ENCODE results near the gene CCDC83. TPM values are rescaled to one million over a fixed set of nuclear protein-coding genes. Genes with fewer than 3 reads are reported as not detected.

CCDC83 gene
- polyA plus RNA-seq, 1 of the 3 experiments (the other 2 are of a cell fraction) = not detected

GRCh38 chr11:85845124-85845631 lies 10.0 kb upstream of the CCDC83 start:
- H3K4me2 ChIP-seq = 0 out of 2 replicates have a peak overlapping the region, but pooled peaks have one; percentile 2

More at GRCh38 chr11:85845124-85845631, 10.0 kb upstream of the CCDC83 start:
- 100% methylated on average over 1 of the region's 1 CpG for WGBS (ENCODE audit: low lambda C conversion rate)
- Histone ChIP-seq H3K9me3 (no peaks in the 10 kb centered on the region), H3K36me3 (replicated peaks in 1 of 2; ENCODE audit: control insufficient read depth in 1 of 2, insufficient read depth in 2 of 2, low read length in 1 of 2) (no peaks in the 10 kb centered on the region), H3K27ac (ENCODE audit: low read depth in 2 of 2, low read length in 1 of 2) (peak overlapping the region in 1 of 2 experiments; percentile 9; a peak in 2 of 4 replicates), H2AFZ (ENCODE audit: low read depth) (no peak overlapping the region), H3K9ac (no peak overlapping the region), H4K20me1 (ENCODE audit: insufficient read depth) (no peaks in the 10 kb centered on the region), H3K79me2 (ENCODE audit: insufficient read depth) (no peaks in the 10 kb centered on the region), H3K27me3 (ENCODE audit: insufficient read depth) (no peaks in the 10 kb centered on the region), H3K9me2 (no peaks in the 10 kb centered on the region), H3K4me1 (ENCODE audit: control insufficient read depth in 1 of 2, insufficient read depth in 2 of 2, low read depth in 1 of 2, low read length in 1 of 2) (peaks cover 5 to 7% of the 10 kb centered on the region in 2 experiments; a peak in 1 of 4 replicates), H3F3A (replicated peaks; ENCODE audit: insufficient read depth) (peaks cover 14% of the 10 kb centered on the region), H3K4me3 (ENCODE audit: low read depth in 2 of 2, low read length in 1 of 2) (no peak overlapping the region)
- DNase-seq = no peak
- ChIA-PET POLR2A (no interaction called here), CTCF (interaction anchor here (1.0 to 1.8 kb wide), 2 partner anchors 10 kb away, joined by 4 to 9 read pairs; partner anchors contain the start of gene CCDC83)
- TF ChIP-seq TCF12 (IDR thresholded peaks at IDR 0.05) = peak; percentile 39; the same call in 1 of the 2 replicates
- no peak for TF ChIP-seq FOXJ3 (CRISPR knock-in tag; IDR thresholded peaks at IDR 0.05)
- TF ChIP-seq PBX3 (IDR thresholded peaks at IDR 0.05) = no peak
- TF ChIP-seq NRF1 (IDR thresholded peaks at IDR 0.05; ENCODE audit: low read depth, low read length) = no peak
- no peak for TF ChIP-seq RCOR1 (IDR thresholded peaks at IDR 0.05; ENCODE audit: low read length)
- TF ChIP-seq CTCF (IDR thresholded peaks at IDR 0.05) = no peak
- no peak for TF ChIP-seq NFIC (IDR thresholded peaks at IDR 0.05; ENCODE audit: borderline replicate concordance)
- TF ChIP-seq JUND (IDR thresholded peaks at IDR 0.05) = 0 out of 2 replicates have a peak, but pooled peaks have one; percentile 15
- TF ChIP-seq RAD21 (IDR thresholded peaks at IDR 0.05; ENCODE audit: low read length) = no peak
- TF ChIP-seq RFX5 (IDR thresholded peaks at IDR 0.05; ENCODE audit: low read length) = no peak
- TF ChIP-seq ELF1 (IDR thresholded peaks at IDR 0.05) = no peak
- TF ChIP-seq FOXM1 (IDR thresholded peaks at IDR 0.05; ENCODE audit: low read depth) = no peak
- no peak for TF ChIP-seq GABPA (IDR thresholded peaks at IDR 0.05; ENCODE audit: low read depth)
- no peak for TF ChIP-seq SIN3A (IDR thresholded peaks at IDR 0.05; ENCODE audit: borderline replicate concordance, low read depth, low read length)
- TF ChIP-seq POLR2AphosphoS5 (IDR thresholded peaks at IDR 0.05; ENCODE audit: low read depth, low read length) = no peak
- TF ChIP-seq USF1 (IDR thresholded peaks at IDR 0.05; ENCODE audit: borderline replicate concordance, low read depth) = no peak
- TF ChIP-seq RXRA (IDR thresholded peaks at IDR 0.05; ENCODE audit: borderline replicate concordance, low read depth) = no peak; the same call in 1 of the 2 replicates
